Adrenal gland (tissue), 12 donors: ENCODE results near the gene PTS. TPM values are rescaled to one million over a fixed set of nuclear protein-coding genes. Genes with fewer than 3 reads are reported as not detected.

ENCODE experiments used
- DNase-seq, 7 donors: peaks; one replicate each; pipeline ENCODE4 v3.0.0-alpha.2; 2019 to 2020
- H3K27ac ChIP-seq, 5 donors: fragments of 200-600 bp; sonication (generic) in 4 of 5; 1 replicate in 3 of 5; 2 replicates in 2 of 5; pipeline versions ENCODE4 v1.5.1 to v1.8.0; 2016 to 2020; ENCODE audit warnings: mild to moderate bottlenecking in 1 of 5
- H3K27me3 ChIP-seq: fragments of 200-600 bp; 2 replicates; pipeline ENCODE4 v1.8.0; 2021
- H3K36me3 ChIP-seq, 2 donors: fragments of 200-600 bp; replicated peaks in 1 of 2; 1 replicate in 1 of 2; 2 replicates in 1 of 2; pipeline versions ENCODE4 v1.5.1 to v1.8.0; 2018 to 2022
- H3K4me1 ChIP-seq, 2 donors: fragments of 200-600 bp; replicated peaks in 1 of 2; 1 replicate in 1 of 2; 2 replicates in 1 of 2; pipeline versions ENCODE4 v1.5.1 to v1.8.0; 2018 to 2021
- H3K4me3 ChIP-seq, 4 donors: fragments of 200-600 bp; sonication (generic) in 3 of 4; one replicate each; pipeline ENCODE4 v1.5.1; 2016 to 2018
- H3K9me3 ChIP-seq, 3 donors: fragments of 200-600 bp; sonication (generic) in 1 of 3; replicated peaks in 1 of 3; 1 replicate in 2 of 3; 2 replicates in 1 of 3; pipeline versions ENCODE4 v1.5.1 to v1.8.0; 2016 to 2021
- POLR2A ChIP-seq, 2 donors: fragments of 450-650 bp; IDR thresholded peaks; one replicate each; pipeline ENCODE4 v1.6.1; 2017; ENCODE audit warnings: antibody characterized with exemption in 2 of 2, mild to moderate bottlenecking in 2 of 2, moderate library complexity in 1 of 2
- WGBS, 4 donors: extraction: QIAGEN DNeasy Blood & Tissue Kit in 2 of 4; methylation state at CpG; one replicate each; pipeline versions ENCODE4 v1.1.5 to v1.1.7; 2013 to 2017; 5-methylcytosine and 5-hydroxymethylcytosine counted together
- intact Hi-C, 2 donors: fragments of 100-400 bp; cut with DNase I; formaldehyde crosslinking; loops; one replicate each; pipeline versions ENCODE4 v1.14.1 to v1.15.0; 2022 to 2023
- polyA plus RNA-seq, 3 donors: library from polyadenylated mRNA; stranded (reverse); fragments of 200-250 nt in 2 of 3; fragments of 350-450 nt in 1 of 3; fragmentation: Illumina TruSeq in 1 of 3; extraction: RNeasy Lipid Tissue Mini Kit (QIAGEN cat#74804) in 1 of 3; gene quantifications; one replicate each; pipeline ENCODE4 v1.2.3, GENCODE V29; 2013 to 2014
- total RNA-seq, 9 donors: library from RNA; depleted of rRNA in 4 of 9; stranded (reverse); fragments of >200 nt in 4 of 9; fragments of 120-200 nt in 1 of 9; fragmentation: NEBNext Ultra II Directional in 1 of 9; extraction: Animal tissue kit (Norgen Biotek cat#: 25700) in 1 of 9; gene quantifications; one replicate each; pipeline versions ENCODE4 v1.1.0 to v1.2.4, GENCODE V29; 2013 to 2023
- TF ChIP-seq, protein P1 (sequence below), 6 experiments: fragments of 450-650 bp in 4 of 6; fragments of 200-600 bp in 2 of 6; sonication (generic) in 1 of 6; IDR thresholded peaks; 1 replicate in 5 of 6; 2 replicates in 1 of 6; pipeline versions ENCODE4 v1.5.1 to v1.8.0; 2016 to 2021; ENCODE audit warnings: antibody characterized with exemption in 6 of 6, mild to moderate bottlenecking in 2 of 6, moderate library complexity in 1 of 6
- donor health status: healthy with polysubstance abuse.
- donor health status: Bipolar disorder and iron deficiency.
- donor health status: DM: yes; HTN: yes; CAD: no.
- donor health status: DM: no; HTN: no; CAD: no.
- donor health status: DM: no; HTN: no; CAD: no.
- donor health status: DM: yes; HTN: yes; CAD: no.

PTS gene
- total and polyA plus RNA-seq, 12 donors, result 47.2 to 390 (median 79.1) TPM

- intact Hi-C loops, result no loop called here
- no peak for DNase-seq
- WGBS, 4 donors, result 92 to 96% (median 95%) methylated on average over 4 of the region's 4 CpGs
- TF ChIP-seq, protein P1, sequence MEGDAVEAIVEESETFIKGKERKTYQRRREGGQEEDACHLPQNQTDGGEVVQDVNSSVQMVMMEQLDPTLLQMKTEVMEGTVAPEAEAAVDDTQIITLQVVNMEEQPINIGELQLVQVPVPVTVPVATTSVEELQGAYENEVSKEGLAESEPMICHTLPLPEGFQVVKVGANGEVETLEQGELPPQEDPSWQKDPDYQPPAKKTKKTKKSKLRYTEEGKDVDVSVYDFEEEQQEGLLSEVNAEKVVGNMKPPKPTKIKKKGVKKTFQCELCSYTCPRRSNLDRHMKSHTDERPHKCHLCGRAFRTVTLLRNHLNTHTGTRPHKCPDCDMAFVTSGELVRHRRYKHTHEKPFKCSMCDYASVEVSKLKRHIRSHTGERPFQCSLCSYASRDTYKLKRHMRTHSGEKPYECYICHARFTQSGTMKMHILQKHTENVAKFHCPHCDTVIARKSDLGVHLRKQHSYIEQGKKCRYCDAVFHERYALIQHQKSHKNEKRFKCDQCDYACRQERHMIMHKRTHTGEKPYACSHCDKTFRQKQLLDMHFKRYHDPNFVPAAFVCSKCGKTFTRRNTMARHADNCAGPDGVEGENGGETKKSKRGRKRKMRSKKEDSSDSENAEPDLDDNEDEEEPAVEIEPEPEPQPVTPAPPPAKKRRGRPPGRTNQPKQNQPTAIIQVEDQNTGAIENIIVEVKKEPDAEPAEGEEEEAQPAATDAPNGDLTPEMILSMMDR (IDR thresholded peaks at IDR 0.05), result no peak
- no peak for TF ChIP-seq POLR2A (IDR thresholded peaks at IDR 0.05)
- Histone ChIP-seq H3K27me3 (no peaks in the 10 kb centered on the region), H3K4me3 (no peak overlapping the region), H3K27ac (no peak overlapping the region), H3K36me3 (no peaks in the 10 kb centered on the region), H3K4me1 (peaks cover 0 to 8% of the 10 kb centered on the region in 2 donors), H3K9me3 (no peaks in the 10 kb centered on the region)
Measured at GRCh38 chr11:112271242-112271641, 45.0 kb downstream of the PTS start.

DNA sequence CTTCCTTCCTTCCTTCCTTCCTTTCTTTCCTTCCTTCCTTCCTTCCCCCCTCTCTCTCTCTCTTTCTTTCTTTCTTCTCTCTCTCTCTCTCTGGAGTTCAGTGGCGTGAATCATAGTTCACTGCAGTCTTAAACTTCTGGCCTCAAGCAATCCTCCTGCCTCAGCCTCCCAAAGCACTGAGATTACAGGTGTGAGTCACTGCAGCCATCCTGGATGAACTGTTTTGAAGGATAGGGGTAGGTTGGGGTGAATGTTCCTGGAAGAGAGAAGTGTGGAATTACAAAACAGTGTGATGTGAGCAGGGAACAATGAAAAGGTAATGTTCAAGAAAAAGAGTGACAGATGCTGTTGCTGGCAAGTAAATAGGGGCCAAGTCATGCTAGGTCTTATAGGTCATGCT lies 46.8 kb downstream of the PTS start:
- no peak for DNase-seq
- WGBS, 4 donors, result 95 to 100% (median 98%) methylated on average over 1 of the region's 1 CpG
- no peaks in the 10 kb centered on the region for H3K27me3 ChIP-seq
- no peak for TF ChIP-seq POLR2A (IDR thresholded peaks at IDR 0.05)
- TF ChIP-seq, protein P1 (IDR thresholded peaks at IDR 0.05), result no peak
- no peak overlapping the region for H3K4me3 ChIP-seq
- no peak overlapping the region for H3K27ac ChIP-seq
- intact Hi-C loops, result no loop called here
- H3K4me1 ChIP-seq, result no peaks in the 10 kb centered on the region
- H3K36me3 ChIP-seq, result no peaks in the 10 kb centered on the region
- no peaks in the 10 kb centered on the region for H3K9me3 ChIP-seq

GRCh38 chr11:112274007-112274783 lies 48.0 kb downstream of the PTS start:
- H3K4me3 ChIP-seq, result no peak overlapping the region
- no peak for TF ChIP-seq POLR2A (IDR thresholded peaks at IDR 0.05)
- TF ChIP-seq, protein P1 (IDR thresholded peaks at IDR 0.05), result no peak
- no peaks in the 10 kb centered on the region for H3K4me1 ChIP-seq
- H3K36me3 ChIP-seq, result no peaks in the 10 kb centered on the region
- no peaks in the 10 kb centered on the region for H3K9me3 ChIP-seq
- intact Hi-C loops, result no loop called here
- no peak for DNase-seq
- WGBS, 4 donors, result 93 to 96% (median 95%) methylated on average over 7 of the region's 7 CpGs
- no peak overlapping the region for H3K27ac ChIP-seq
- no peaks in the 10 kb centered on the region for H3K27me3 ChIP-seq

DNA sequence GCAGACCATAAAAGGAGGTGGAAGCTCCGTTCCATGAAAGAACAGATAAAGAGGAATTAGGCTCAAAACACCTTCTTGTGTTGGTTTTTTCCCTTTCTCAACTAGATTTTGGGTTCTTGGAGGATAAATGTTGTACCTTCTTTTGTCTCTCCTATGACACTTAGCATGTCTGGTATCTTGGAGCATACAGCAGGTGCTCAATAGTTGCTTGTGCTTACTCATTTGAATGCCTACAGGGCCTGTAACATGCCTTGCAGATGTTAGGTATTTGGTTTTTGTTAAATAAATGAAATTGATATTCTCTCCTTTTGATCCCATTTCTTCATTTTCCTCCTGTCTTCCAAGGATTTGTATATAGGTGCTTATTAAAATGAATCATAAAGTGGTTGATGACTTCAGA lies 50.8 kb downstream of the PTS start:
- H3K27me3 ChIP-seq, result no peaks in the 10 kb centered on the region
- WGBS, 4 donors, result 72 to 81% (median 76%) methylated on average over 1 of the region's 1 CpG
- TF ChIP-seq, protein P1 (IDR thresholded peaks at IDR 0.05), result no peak
- no peak for TF ChIP-seq POLR2A (IDR thresholded peaks at IDR 0.05)
- no peak overlapping the region for H3K27ac ChIP-seq
- intact Hi-C loops, result loop anchor here in 1 of 2 donors (5.0 kb wide), 1 partner anchor 55 kb away; no protein-coding TSS in a partner anchor
- peaks cover 0 to 3% of the 10 kb centered on the region in 2 donors for H3K4me1 ChIP-seq
- H3K36me3 ChIP-seq, result no peaks in the 10 kb centered on the region
- DNase-seq, result no peak
- H3K9me3 ChIP-seq, result no peaks in the 10 kb centered on the region
- no peak overlapping the region for H3K4me3 ChIP-seq
